H9 (cell line): ENCODE measurements around the gene THPO. TPM values are rescaled to one million over a fixed set of nuclear protein-coding genes. Genes with fewer than 3 reads are reported as not detected.

Source experiments
- DNase-seq: peaks from one replicate; pipeline ENCODE4 v3.0.0-alpha.2; 2017
- H2AFZ ChIP-seq: one replicate; pipeline ENCODE4 v1.6.1; 2013; ENCODE audit warnings: mild to moderate bottlenecking, low read length, control low read depth, moderate library complexity
- H2AK5ac ChIP-seq: 2 replicates; pipeline ENCODE4 v1.6.1; 2013; ENCODE audit warnings: low read length, control low read depth, mixed read lengths; ENCODE audit not compliant: insufficient read length
- H2BK120ac ChIP-seq: one replicate; pipeline ENCODE4 v1.6.1; 2013; ENCODE audit warnings: low read depth, mild to moderate bottlenecking, low read length, control low read depth, inconsistent platforms; ENCODE audit not compliant: poor library complexity, severe bottlenecking
- H2BK12ac ChIP-seq: 2 replicates; pipeline ENCODE4 v1.6.1; 2013; ENCODE audit warnings: low read length, control low read depth, mixed read lengths, low read depth; ENCODE audit not compliant: insufficient read length
- H2BK15ac ChIP-seq: 2 replicates; pipeline ENCODE4 v1.6.1; 2013; ENCODE audit warnings: low read depth, low read length, control low read depth
- H2BK20ac ChIP-seq: one replicate; pipeline ENCODE4 v1.6.1; 2013; ENCODE audit warnings: low read depth, mild to moderate bottlenecking, low read length, control low read depth, inconsistent platforms; ENCODE audit not compliant: poor library complexity, severe bottlenecking
- H2BK5ac ChIP-seq: 2 replicates; pipeline ENCODE4 v1.6.1; 2013; ENCODE audit warnings: low read length, control low read depth, mixed read lengths; ENCODE audit not compliant: insufficient read length
- H3K14ac ChIP-seq: 2 replicates; pipeline ENCODE4 v1.6.1; 2013; ENCODE audit warnings: low read length, control low read depth; ENCODE audit not compliant: insufficient read depth
- H3K18ac ChIP-seq: 2 replicates; pipeline ENCODE4 v1.6.1; 2013; ENCODE audit warnings: low read depth, mild to moderate bottlenecking, mixed read lengths, low read length, control low read depth; ENCODE audit not compliant: insufficient read length
- H3K23ac ChIP-seq: 2 replicates; pipeline ENCODE4 v1.6.1; 2013; ENCODE audit warnings: low read length, control low read depth, mixed read lengths, low read depth; ENCODE audit not compliant: insufficient read length
- H3K23me2 ChIP-seq: 2 replicates; pipeline ENCODE4 v1.6.1; 2013; ENCODE audit warnings: low read depth, mild to moderate bottlenecking, mixed read lengths, low read length, control low read depth; ENCODE audit not compliant: insufficient read length, poor library complexity, severe bottlenecking
- H3K27ac ChIP-seq: 2 replicates; pipeline ENCODE4 v1.5.1; 2013; ENCODE audit warnings: low read length, control low read depth, mixed read lengths, low read depth; ENCODE audit not compliant: insufficient read length
- H3K27me3 ChIP-seq: 2 replicates; pipeline ENCODE4 v1.6.1; 2013; ENCODE audit warnings: low read length, control low read depth, inconsistent platforms; ENCODE audit not compliant: insufficient read depth
- H3K4ac ChIP-seq: 2 replicates; pipeline ENCODE4 v1.6.1; 2013; ENCODE audit warnings: low read depth, mild to moderate bottlenecking, control low read depth, inconsistent platforms, low read length, moderate library complexity
- H3K4me1 ChIP-seq: 2 replicates; pipeline ENCODE4 v1.6.1; 2013; ENCODE audit warnings: low read length, control low read depth, inconsistent platforms; ENCODE audit not compliant: insufficient read depth
- H3K4me2 ChIP-seq: 2 replicates; pipeline ENCODE4 v1.6.1; 2013; ENCODE audit warnings: low read length, control low read depth, mixed read lengths; ENCODE audit not compliant: insufficient read length, insufficient read depth
- H3K56ac ChIP-seq: 2 replicates; pipeline ENCODE4 v1.6.1; 2013; ENCODE audit warnings: low read depth, mild to moderate bottlenecking, mixed read lengths, low read length, control low read depth; ENCODE audit not compliant: insufficient read length
- H3K79me1 ChIP-seq: 2 replicates; pipeline ENCODE4 v1.6.1; 2013; ENCODE audit warnings: low read depth, mild to moderate bottlenecking, moderate library complexity, low read length, control low read depth, inconsistent platforms; ENCODE audit not compliant: insufficient read depth, poor library complexity, severe bottlenecking
- H3K79me2 ChIP-seq: 2 replicates; pipeline ENCODE4 v1.6.1; 2013; ENCODE audit warnings: low read length, control low read depth, inconsistent platforms; ENCODE audit not compliant: insufficient read depth
- H3K9ac ChIP-seq: 2 replicates; pipeline ENCODE4 v1.6.1; 2013; ENCODE audit warnings: low read length, control low read depth, mixed read lengths; ENCODE audit not compliant: insufficient read length; ENCODE audit errors: extremely low read depth
- H3K9me3 ChIP-seq: one replicate; pipeline ENCODE4 v1.6.1; 2013; ENCODE audit warnings: low read depth, low read length, inconsistent platforms; ENCODE audit not compliant: control insufficient read depth
- H3T11ph ChIP-seq: one replicate; pipeline ENCODE4 v1.6.1; 2013; ENCODE audit warnings: mild to moderate bottlenecking, low read length, control low read depth, inconsistent platforms
- H4K20me1 ChIP-seq: one replicate; pipeline ENCODE4 v1.6.1; 2013; ENCODE audit not compliant: control insufficient read depth, insufficient read length, insufficient read depth
- H4K5ac ChIP-seq: 2 replicates; pipeline ENCODE4 v1.6.1; 2013; ENCODE audit warnings: low read depth, mild to moderate bottlenecking, mixed read lengths, low read length, control low read depth; ENCODE audit not compliant: insufficient read length
- H4K8ac ChIP-seq: replicated peaks from 2 replicates; pipeline ENCODE4 v1.6.1; 2013; ENCODE audit warnings: low read length, control low read depth, mixed read lengths, low read depth; ENCODE audit not compliant: insufficient read length
- H4K91ac ChIP-seq: 2 replicates; pipeline ENCODE4 v1.6.1; 2013; ENCODE audit warnings: low read depth, mild to moderate bottlenecking, moderate library complexity, mixed read lengths, low read length, control low read depth; ENCODE audit not compliant: insufficient read length
- H3K27ac Mint-ChIP-seq, 3 experiments: 2 replicates in 2 of 3; 3 replicates in 1 of 3; pipeline ENCODE4 v1.8.0; 2020 to 2021; ENCODE audit warnings: mixed read lengths in 3 of 3, mild to moderate bottlenecking in 1 of 3, moderate library complexity in 1 of 3
- H3K27me3 Mint-ChIP-seq: 2 replicates; pipeline ENCODE4 v1.8.0; 2021; ENCODE audit warnings: low read depth, mild to moderate bottlenecking, moderate library complexity, mixed read lengths
- H3K36me3 Mint-ChIP-seq, 3 experiments: 2 replicates in 2 of 3; 3 replicates in 1 of 3; pipeline ENCODE4 v1.8.0; 2020 to 2021; ENCODE audit warnings: low read depth in 3 of 3, mixed read lengths in 3 of 3; ENCODE audit not compliant: insufficient read depth in 1 of 3
- H3K4me1 Mint-ChIP-seq, 2 experiments: 2 replicates each; pipeline ENCODE4 v1.8.0; 2020; ENCODE audit warnings: mixed read lengths in 2 of 2
- H3K4me3 Mint-ChIP-seq, 2 experiments: 2 replicates in 1 of 2; 3 replicates in 1 of 2; pipeline ENCODE4 v1.8.0; 2020 to 2021; ENCODE audit warnings: mild to moderate bottlenecking in 2 of 2, mixed read lengths in 2 of 2, moderate library complexity in 1 of 2
- H3K9me3 Mint-ChIP-seq, 2 experiments: 2 replicates in 1 of 2; 3 replicates in 1 of 2; pipeline ENCODE4 v1.8.0; 2020; ENCODE audit warnings: mild to moderate bottlenecking in 2 of 2, mixed read lengths in 2 of 2, moderate library complexity in 1 of 2
- WGBS: extraction: QIAGEN DNeasy Blood & Tissue Kit; methylation state at CpG from one replicate; pipeline ENCODE4 v1.1.7; 2013; ENCODE audit warnings: missing lambda C conversion rate, low lambda C conversion rate, mixed read lengths; ENCODE audit not compliant: insufficient read length; ENCODE audit errors: extremely low coverage; 5-methylcytosine and 5-hydroxymethylcytosine counted together
- total RNA-seq: library from RNA; stranded (reverse); gene quantifications from 2 replicates; pipeline ENCODE4 v1.2.1, GENCODE V29; 2021
- TF ChIP-seq, protein P1 (sequence below): fragments of 200-600 bp; sonication (generic); conservative IDR thresholded peaks from 3 replicates; pipeline ENCODE4 v1.8.0; 2021; ENCODE audit warnings: antibody characterized with exemption, mild to moderate bottlenecking

THPO gene
- total RNA-seq, 1 experiment from 2014 or later, result 0.85 TPM

DNA sequence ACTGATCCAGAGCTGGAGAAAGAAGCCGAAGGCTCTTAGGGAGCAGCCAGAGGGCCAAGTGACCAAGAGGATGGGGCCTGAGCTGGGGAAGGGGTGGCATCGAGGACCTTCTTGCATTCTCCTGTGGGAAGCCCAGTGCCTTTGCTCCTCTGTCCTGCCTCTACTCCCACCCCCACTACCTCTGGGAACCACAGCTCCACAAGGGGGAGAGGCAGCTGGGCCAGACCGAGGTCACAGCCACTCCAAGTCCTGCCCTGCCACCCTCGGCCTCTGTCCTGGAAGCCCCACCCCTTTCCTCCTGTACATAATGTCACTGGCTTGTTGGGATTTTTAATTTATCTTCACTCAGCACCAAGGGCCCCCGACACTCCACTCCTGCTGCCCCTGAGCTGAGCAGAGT is 11.4 kb upstream of the THPO start:
- H3K27me3 ChIP-seq, result no peaks in the 10 kb centered on the region
- no peak overlapping the region for H2BK20ac ChIP-seq
- peak overlapping the region in 1 of 3 experiments; percentile 40; a peak in 1 of 7 replicates for H3K27ac Mint-ChIP-seq
- H2BK120ac ChIP-seq, result no peak overlapping the region
- no peaks in the 10 kb centered on the region for H3K36me3 Mint-ChIP-seq
- DNase-seq, result no peak
- H3K79me2 ChIP-seq, result no peaks in the 10 kb centered on the region
- H3K18ac ChIP-seq, result no peak overlapping the region
- no peak overlapping the region for H3K4me2 ChIP-seq
- no CpG with 5 or more reads among the region's 5 CpGs for WGBS
- H2BK12ac ChIP-seq, result no peak overlapping the region
- no peaks in the 10 kb centered on the region for H3K9me3 ChIP-seq
- no peak overlapping the region for H3K4ac ChIP-seq
- TF ChIP-seq, protein P1, sequence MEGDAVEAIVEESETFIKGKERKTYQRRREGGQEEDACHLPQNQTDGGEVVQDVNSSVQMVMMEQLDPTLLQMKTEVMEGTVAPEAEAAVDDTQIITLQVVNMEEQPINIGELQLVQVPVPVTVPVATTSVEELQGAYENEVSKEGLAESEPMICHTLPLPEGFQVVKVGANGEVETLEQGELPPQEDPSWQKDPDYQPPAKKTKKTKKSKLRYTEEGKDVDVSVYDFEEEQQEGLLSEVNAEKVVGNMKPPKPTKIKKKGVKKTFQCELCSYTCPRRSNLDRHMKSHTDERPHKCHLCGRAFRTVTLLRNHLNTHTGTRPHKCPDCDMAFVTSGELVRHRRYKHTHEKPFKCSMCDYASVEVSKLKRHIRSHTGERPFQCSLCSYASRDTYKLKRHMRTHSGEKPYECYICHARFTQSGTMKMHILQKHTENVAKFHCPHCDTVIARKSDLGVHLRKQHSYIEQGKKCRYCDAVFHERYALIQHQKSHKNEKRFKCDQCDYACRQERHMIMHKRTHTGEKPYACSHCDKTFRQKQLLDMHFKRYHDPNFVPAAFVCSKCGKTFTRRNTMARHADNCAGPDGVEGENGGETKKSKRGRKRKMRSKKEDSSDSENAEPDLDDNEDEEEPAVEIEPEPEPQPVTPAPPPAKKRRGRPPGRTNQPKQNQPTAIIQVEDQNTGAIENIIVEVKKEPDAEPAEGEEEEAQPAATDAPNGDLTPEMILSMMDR, result no peak
- H4K91ac ChIP-seq, result no peak overlapping the region
- H2BK5ac ChIP-seq, result no peak overlapping the region
- H3K27ac ChIP-seq, result no peak overlapping the region
- H3K4me1 ChIP-seq, result no peaks in the 10 kb centered on the region
- H4K20me1 ChIP-seq, result no peaks in the 10 kb centered on the region
- H2AFZ ChIP-seq, result no peak overlapping the region
- H3K23ac ChIP-seq, result no peak overlapping the region
- H3T11ph ChIP-seq, result no peak overlapping the region
- H3K56ac ChIP-seq, result no peak overlapping the region
- no peak overlapping the region for H2AK5ac ChIP-seq
- H3K23me2 ChIP-seq, result no peaks in the 10 kb centered on the region
- H3K9me3 Mint-ChIP-seq, result no peaks in the 10 kb centered on the region; a peak in 1 of 5 replicates
- H3K79me1 ChIP-seq, result no peaks in the 10 kb centered on the region
- H4K5ac ChIP-seq, result no peak overlapping the region
- H3K9ac ChIP-seq, result no peak overlapping the region
- H3K27me3 Mint-ChIP-seq, result peaks cover 26% of the 10 kb centered on the region
- H2BK15ac ChIP-seq, result no peak overlapping the region
- H3K14ac ChIP-seq, result no peak overlapping the region; the same call in 1 of the 2 replicates
- H3K4me3 Mint-ChIP-seq, result no peak overlapping the region
- H3K4me1 Mint-ChIP-seq, result peaks cover 6 to 7% of the 10 kb centered on the region in 2 experiments; a peak in 3 of 4 replicates
- no peak overlapping the region for H4K8ac ChIP-seq
